K562 (cell line): ENCODE results near the gene SPRR2A. TPM values are rescaled to one million over a fixed set of nuclear protein-coding genes. Genes with fewer than 3 reads are reported as not detected.

Source experiments
- ATAC-seq: fragments of 200-7000 bp; cut with Tn5 transposase; 3 replicates; pipeline ENCODE4 v1.9.1; 2020; ENCODE audit warnings: moderate library complexity
- Bru-seq: library from RNA; stranded (reverse); fragments of 400-500 nt; gene quantifications from one replicate; lab custom pipeline; 2021; lab: Mats Ljungman, UMichigan
- BruChase-seq, 2 experiments: library from RNA; stranded (reverse); fragments of 400-500 nt; gene quantifications; one replicate each; lab custom pipeline; 2021; lab: Mats Ljungman, UMichigan
- BruUV-seq: library from RNA; stranded (reverse); fragments of 400-500 nt; replicated peaks from 2 replicates; lab custom pipeline; 2021; lab: Mats Ljungman, UMichigan
- CTCF ChIA-PET: fragments of 300-600 bp; formaldehyde crosslinking; extraction: SDS; loops from one replicate; lab custom pipeline; 2021; ENCODE audit warnings: low intra/inter-chr PET ratio; lab: Yijun Ruan, JAX
- POLR2A ChIA-PET: fragments of 300-600, 350-650 bp; sonication (Branson Sonifier 250); formaldehyde crosslinking; extraction: SDS; loops from one replicate; lab custom pipeline; 2021; ENCODE audit warnings: antibody characterized with exemption, inconsistent platforms; lab: Yijun Ruan, JAX
- DNase-seq, 4 experiments: peaks; one replicate each; pipeline versions ENCODE4 v3.0.0 to v3.0.0-alpha.2; 2011 to 2018; ENCODE audit warnings: low spot score in 3 of 4, mixed read lengths in 3 of 4; ENCODE audit errors: extremely low read depth in 1 of 4
- FAIRE-seq: peaks from 2 replicates; lab custom pipeline; 2011; peaks lifted over from hg19 to GRCh38; lab: Jason Lieb, UNC
- H2AFZ ChIP-seq: 2 replicates; pipeline ENCODE4 v1.6.0; 2011; ENCODE audit warnings: low read depth, low read length, control low read depth, inconsistent platforms
- H3K27ac ChIP-seq: fragments of 200-600 bp; 3 replicates; pipeline ENCODE4 v1.8.0; 2011; ENCODE audit warnings: low read depth, mild to moderate bottlenecking, control low read depth, inconsistent platforms, low read length, moderate library complexity, mixed read lengths; ENCODE audit errors: extremely low read depth
- H3K27me3 ChIP-seq, 2 experiments: fragments of 300-600 bp in 1 of 2; 2 replicates in 1 of 2; 3 replicates in 1 of 2; pipeline versions ENCODE4 v1.6.0 to v1.8.0; 2011; ENCODE audit warnings: inconsistent platforms in 2 of 2, low read length in 2 of 2, mild to moderate bottlenecking in 1 of 2, mixed read lengths in 1 of 2, moderate library complexity in 1 of 2; ENCODE audit not compliant: control insufficient read depth in 2 of 2, insufficient read depth in 2 of 2
- H3K36me3 ChIP-seq: fragments of 300-600 bp; 3 replicates; pipeline ENCODE4 v1.8.0; 2011; ENCODE audit warnings: mild to moderate bottlenecking, low read length, inconsistent platforms; ENCODE audit not compliant: control insufficient read depth, insufficient read depth
- H3K4me1 ChIP-seq, 2 experiments: fragments of 200-600 bp in 1 of 2; replicated peaks in 1 of 2; 2 replicates in 1 of 2; 3 replicates in 1 of 2; pipeline versions ENCODE4 v1.5.1 to v1.8.0; 2011; ENCODE audit warnings: inconsistent platforms in 2 of 2, low read length in 2 of 2, mild to moderate bottlenecking in 1 of 2, mixed read lengths in 1 of 2, moderate library complexity in 1 of 2; ENCODE audit not compliant: control insufficient read depth in 2 of 2, insufficient read depth in 2 of 2
- H3K4me2 ChIP-seq: 2 replicates; pipeline ENCODE4 v1.6.1; 2011; ENCODE audit warnings: low read length, control low read depth, inconsistent platforms, mixed read lengths; ENCODE audit not compliant: insufficient read depth
- H3K4me3 ChIP-seq: fragments of 200-600 bp; sonication (generic), shearing (Covaris generic); 2 replicates; pipeline ENCODE4 v1.5.1; 2016; ENCODE audit warnings: control low read depth, inconsistent platforms
- H3K79me2 ChIP-seq: fragments of 200-600 bp; 3 replicates; pipeline ENCODE4 v1.8.0; 2011; ENCODE audit warnings: low read length, inconsistent platforms; ENCODE audit not compliant: control insufficient read depth, insufficient read depth
- H3K9ac ChIP-seq, 2 experiments: 2 replicates each; pipeline versions ENCODE4 v1.6.0 to v1.6.1; 2011; ENCODE audit warnings: low read depth in 2 of 2, low read length in 2 of 2, control low read depth in 1 of 2, inconsistent platforms in 1 of 2, mild to moderate bottlenecking in 1 of 2, mixed read lengths in 1 of 2; ENCODE audit not compliant: insufficient read depth in 1 of 2
- H3K9me1 ChIP-seq: one replicate; pipeline ENCODE4 v1.6.0; 2011; ENCODE audit warnings: inconsistent platforms, mild to moderate bottlenecking, low read length, moderate library complexity; ENCODE audit not compliant: control insufficient read depth, insufficient read depth
- H3K9me3 ChIP-seq: replicated peaks from 2 replicates; pipeline ENCODE4 v1.5.1; 2011; ENCODE audit warnings: low read depth, low read length, inconsistent platforms; ENCODE audit not compliant: control insufficient read depth, insufficient read depth
- H4K20me1 ChIP-seq: replicated peaks from 2 replicates; pipeline ENCODE4 v1.6.1; 2011; ENCODE audit warnings: low read length, inconsistent platforms, mixed read lengths; ENCODE audit not compliant: control insufficient read depth, insufficient read depth
- BHLHE40 ChIP-seq: IDR thresholded peaks from 2 replicates; pipeline ENCODE4 v1.6.1; 2011; ENCODE audit warnings: low read length, improper control_type of control experiment
- DDX20 ChIP-seq: fragments of 450-650 bp; IDR thresholded peaks from 2 replicates; pipeline ENCODE4 v1.6.1; 2016; ENCODE audit warnings: missing genetic modification characterization, low read depth, mild to moderate bottlenecking, missing compliant biosample characterization, moderate library complexity
- EP300 ChIP-seq: IDR thresholded peaks from 2 replicates; pipeline ENCODE4 v1.6.1; 2012; ENCODE audit warnings: low read length, improper control_type of control experiment
- FOXP1 ChIP-seq: sonication (generic); formaldehyde crosslinking; IDR thresholded peaks from 2 replicates; pipeline ENCODE4 v1.8.0; 2022; ENCODE audit warnings: mild to moderate bottlenecking, missing genetic modification reagents
- HMG20A ChIP-seq: fragments of 450-650 bp; formaldehyde crosslinking; conservative IDR thresholded peaks from 2 replicates; pipeline ENCODE4 v1.4.0; 2020; ENCODE audit warnings: mild to moderate bottlenecking, mixed read lengths
- ILK ChIP-seq: fragments of 450-650 bp; IDR thresholded peaks from 2 replicates; pipeline ENCODE4 v1.6.1; 2016; ENCODE audit warnings: missing genetic modification characterization, low read depth, mild to moderate bottlenecking, missing compliant biosample characterization, moderate library complexity, borderline replicate concordance
- IRF2 ChIP-seq: sonication (generic); formaldehyde crosslinking; IDR thresholded peaks from 2 replicates; pipeline ENCODE4 v1.8.1; 2022; ENCODE audit warnings: mild to moderate bottlenecking, missing genetic modification reagents
- NFRKB ChIP-seq: fragments of 450-650 bp; IDR thresholded peaks from 2 replicates; pipeline ENCODE4 v1.6.1; 2016; ENCODE audit warnings: low read depth
- PCBP2 ChIP-seq: fragments of 200-400 bp; formaldehyde crosslinking; IDR thresholded peaks from 2 replicates; pipeline ENCODE4 v1.6.1; 2018; ENCODE audit warnings: low read length, low read depth, mild to moderate bottlenecking, moderate library complexity; ENCODE audit not compliant: poor library complexity, severe bottlenecking
- ZNF589 ChIP-seq: fragments of 200-800 bp; sonication (Bioruptor generic); IDR thresholded peaks from 2 replicates; pipeline ENCODE4 v1.6.1; 2016; ENCODE audit warnings: low read depth, missing genetic modification characterization, missing compliant biosample characterization
- ZNF764 ChIP-seq: fragments of 250-450 bp; sonication (Bioruptor Pico); IDR thresholded peaks from 2 replicates; pipeline ENCODE4 v1.4.0; 2020; ENCODE audit warnings: low read depth, mild to moderate bottlenecking, moderate library complexity
- WGBS: fragments of 100-300 bp; shearing (Covaris generic); methylation state at CpG from one replicate; pipeline ENCODE4 v1.1.6; 2016; ENCODE audit warnings: low coverage, mixed read lengths; ENCODE audit not compliant: insufficient coverage; ENCODE audit errors: missing lambda C conversion rate; 5-methylcytosine and 5-hydroxymethylcytosine counted together
- in situ Hi-C: fragments of 300-500 bp; cut with MboI; formaldehyde crosslinking; loops from 4 replicates; pipeline ENCODE4 v1.15.0; 2018; ENCODE audit warnings: inconsistent platforms, mixed read lengths
- intact Hi-C: fragments of 100-400 bp; cut with micrococcal nuclease; formaldehyde crosslinking; loops from 2 replicates; pipeline ENCODE4 v1.14.2; 2022
- long read RNA-seq, 3 experiments: library from polyadenylated mRNA in 2 of 3; library from RNA in 1 of 3; unstranded in 2 of 3; stranded (forward) in 1 of 3; transcript quantifications; one replicate each; pipeline ENCODE4 v2.0.0, GENCODE V29; 2019 to 2022
- polyA minus RNA-seq, 3 experiments: library from RNA; depleted of rRNA, polyadenylated mRNA; stranded (reverse); fragments of >200 nt; gene quantifications; 2 replicates each; pipeline ENCODE4 v1.2.3, GENCODE V29; 2011
- polyA plus RNA-seq, 8 experiments: library from polyadenylated mRNA; depleted of rRNA in 4 of 8; stranded (reverse) in 5 of 8; unstranded in 3 of 8; fragments of >200 nt; fragmentation: Nextera tagmentation in 2 of 8; fragmentation: Illumina TruSeq in 1 of 8; extraction: Ambion mirVana in 2 of 8; extraction: Trizol in 1 of 8; gene quantifications; 2 replicates each; pipeline versions ENCODE4 v1.2.1 to v1.2.3, GENCODE V29; 2011 to 2014; ENCODE audit warnings: inconsistent platforms in 1 of 8, missing spikeins in 1 of 8
- total RNA-seq, 7 experiments: library from RNA; depleted of rRNA in 6 of 7; stranded (reverse); fragments of >200 nt in 6 of 7; fragmentation: Illumina TruSeq in 2 of 7; extraction: Trizol in 2 of 7; gene quantifications; 2 replicates each; pipeline versions ENCODE4 v1.2.1 to v1.2.3, GENCODE V29; 2011 to 2021; ENCODE audit warnings: low replicate concordance in 1 of 7
- TF ChIP-seq, protein P1 (sequence below), 2 experiments: fragments of 450-650 bp in 1 of 2; sonication (generic) in 1 of 2; formaldehyde crosslinking in 1 of 2; IDR thresholded peaks in 1 of 2; conservative IDR thresholded peaks in 1 of 2; 2 replicates each; pipeline versions ENCODE4 v1.6.1 to v1.8.1; 2016 to 2023; ENCODE audit warnings: mild to moderate bottlenecking in 2 of 2, moderate library complexity in 2 of 2, inconsistent platforms in 1 of 2, missing genetic modification reagents in 1 of 2
- TF ChIP-seq, protein P2 (sequence below): sonication (generic); formaldehyde crosslinking; IDR thresholded peaks from 2 replicates; pipeline ENCODE4 v1.8.0; 2023; ENCODE audit warnings: mild to moderate bottlenecking, missing genetic modification reagents

SPRR2A gene
- total RNA-seq (2011; cell fraction: chromatin; rRNA removed; ENCODE audit: low replicate concordance): not detected in 2 replicates
- total RNA-seq (2011; cell fraction: nucleolus; rRNA removed): not detected in 2 replicates
- total RNA-seq (2011; cell fraction: nucleoplasm; rRNA removed): not detected in 2 replicates
- total RNA-seq (2014; rRNA removed) (not detected in 2 replicates), total RNA-seq (2014; rRNA removed; fragmentation: Illumina TruSeq; extraction: Trizol) (not detected in 2 replicates), total RNA-seq (2015; rRNA removed; fragmentation: Illumina TruSeq; extraction: Trizol) (not detected in 2 replicates), total RNA-seq (2021) (not detected in 2 replicates), polyA plus RNA-seq (2011; rRNA removed) (not detected in 2 replicates), polyA plus RNA-seq (2014; fragmentation: Illumina TruSeq; extraction: Trizol) (not detected in 2 replicates), polyA plus RNA-seq (2014; fragmentation: Nextera tagmentation; extraction: Ambion mirVana) (under 1 TPM in 1 of 2 experiments, not detected in 1; 0.17 TPM), polyA plus RNA-seq (2014; rRNA removed) (not detected in 2 replicates), polyA minus RNA-seq (2011; rRNA and poly(A)+ RNA removed) (not detected in 2 replicates), Bru-seq, nascent RNA (not detected), BruChase-seq, experiment 1, labeled RNA remaining after a 2-hour chase (not detected), BruChase-seq, experiment 2, labeled RNA remaining after a 6-hour chase (not detected)
- not detected in 2 replicates for polyA plus RNA-seq (2011; cell fraction: cytosol; rRNA removed)
- not detected in 2 replicates for polyA plus RNA-seq (2011; cell fraction: nucleus; rRNA removed)
- 0.27 and 0.47 TPM in 2 replicates for polyA plus RNA-seq (2012)
- not detected in 2 replicates for polyA minus RNA-seq (2011; cell fraction: cytosol; rRNA and poly(A)+ RNA removed)
- polyA minus RNA-seq (2011; cell fraction: nucleus; rRNA and poly(A)+ RNA removed): not detected in 2 replicates
- long read RNA-seq, experiment 1: 0 reads
- long read RNA-seq, experiment 2: 0 reads
- long read RNA-seq, experiment 3: 0 reads

DNA sequence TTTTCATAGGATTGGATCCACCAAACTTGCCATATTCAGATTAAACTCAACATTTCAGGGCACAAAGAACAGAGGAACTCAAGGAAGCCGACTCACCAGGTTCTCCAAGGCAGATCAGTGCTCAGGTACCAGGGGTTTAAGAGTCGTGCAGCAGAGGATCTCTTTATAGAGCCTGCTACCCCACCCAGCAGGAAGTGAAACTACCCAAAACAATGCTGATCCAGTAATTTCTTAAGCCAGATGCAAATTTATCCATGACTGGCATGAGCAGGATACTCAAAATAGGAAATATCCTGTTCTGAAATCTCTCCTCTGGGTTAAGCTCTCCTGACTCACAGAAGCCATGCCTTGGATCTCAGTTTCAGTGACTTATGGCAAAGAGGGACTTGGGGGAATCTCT, at the start of gene SPRR2A:
SPRR2A (minus strand) TSS at position 138 of the 400 bp plus-strand sequence. CDS start 777 bp downstream, outside the sequence.
- WGBS: 39% methylated on average over 2 of the region's 2 CpGs
- Histone ChIP-seq H3K9me1 (no peaks in the 10 kb centered on the region), H3K4me1 (peaks cover 13 to 25% of the 10 kb centered on the region in 2 experiments; a peak in 4 of 5 replicates), H2AFZ (peak within 1 kb of the TSS; percentile 0; the same call in 1 of the 2 replicates), H3K27ac (no peak within 1 kb of the TSS), H3K4me2 (no peak within 1 kb of the TSS), H3K79me2 (no peaks in the 10 kb centered on the region), H4K20me1 (no peaks in the 10 kb centered on the region), H3K9me3 (no peaks in the 10 kb centered on the region), H3K9ac (no peak within 1 kb of the TSS), H3K27me3 (no peaks in the 10 kb centered on the region), H3K36me3 (no peaks in the 10 kb centered on the region), H3K4me3 (no peak within 1 kb of the TSS)
- ATAC-seq: no peak
- ChIA-PET CTCF (no interaction called here), POLR2A (no interaction called here)
- DNase-seq: no peak
- intact Hi-C loops: no loop called here
- FAIRE-seq: no peak
- BruUV-seq: no TSS peak
- in situ Hi-C loops: no loop called here
- TF ChIP-seq, protein P1, sequence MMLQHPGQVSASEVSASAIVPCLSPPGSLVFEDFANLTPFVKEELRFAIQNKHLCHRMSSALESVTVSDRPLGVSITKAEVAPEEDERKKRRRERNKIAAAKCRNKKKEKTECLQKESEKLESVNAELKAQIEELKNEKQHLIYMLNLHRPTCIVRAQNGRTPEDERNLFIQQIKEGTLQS (IDR thresholded peaks at IDR 0.05): no peak
- TF ChIP-seq, protein P1 (CRISPR knock-in tag; conservative IDR thresholded peaks at IDR 0.05): no peak
- TF ChIP-seq HMG20A: no peak
- no peak for TF ChIP-seq ZNF589 (CRISPR knock-in tag)
- TF ChIP-seq NFRKB: no peak
- no peak for TF ChIP-seq BHLHE40
- no peak for TF ChIP-seq EP300
- TF ChIP-seq, protein P2, sequence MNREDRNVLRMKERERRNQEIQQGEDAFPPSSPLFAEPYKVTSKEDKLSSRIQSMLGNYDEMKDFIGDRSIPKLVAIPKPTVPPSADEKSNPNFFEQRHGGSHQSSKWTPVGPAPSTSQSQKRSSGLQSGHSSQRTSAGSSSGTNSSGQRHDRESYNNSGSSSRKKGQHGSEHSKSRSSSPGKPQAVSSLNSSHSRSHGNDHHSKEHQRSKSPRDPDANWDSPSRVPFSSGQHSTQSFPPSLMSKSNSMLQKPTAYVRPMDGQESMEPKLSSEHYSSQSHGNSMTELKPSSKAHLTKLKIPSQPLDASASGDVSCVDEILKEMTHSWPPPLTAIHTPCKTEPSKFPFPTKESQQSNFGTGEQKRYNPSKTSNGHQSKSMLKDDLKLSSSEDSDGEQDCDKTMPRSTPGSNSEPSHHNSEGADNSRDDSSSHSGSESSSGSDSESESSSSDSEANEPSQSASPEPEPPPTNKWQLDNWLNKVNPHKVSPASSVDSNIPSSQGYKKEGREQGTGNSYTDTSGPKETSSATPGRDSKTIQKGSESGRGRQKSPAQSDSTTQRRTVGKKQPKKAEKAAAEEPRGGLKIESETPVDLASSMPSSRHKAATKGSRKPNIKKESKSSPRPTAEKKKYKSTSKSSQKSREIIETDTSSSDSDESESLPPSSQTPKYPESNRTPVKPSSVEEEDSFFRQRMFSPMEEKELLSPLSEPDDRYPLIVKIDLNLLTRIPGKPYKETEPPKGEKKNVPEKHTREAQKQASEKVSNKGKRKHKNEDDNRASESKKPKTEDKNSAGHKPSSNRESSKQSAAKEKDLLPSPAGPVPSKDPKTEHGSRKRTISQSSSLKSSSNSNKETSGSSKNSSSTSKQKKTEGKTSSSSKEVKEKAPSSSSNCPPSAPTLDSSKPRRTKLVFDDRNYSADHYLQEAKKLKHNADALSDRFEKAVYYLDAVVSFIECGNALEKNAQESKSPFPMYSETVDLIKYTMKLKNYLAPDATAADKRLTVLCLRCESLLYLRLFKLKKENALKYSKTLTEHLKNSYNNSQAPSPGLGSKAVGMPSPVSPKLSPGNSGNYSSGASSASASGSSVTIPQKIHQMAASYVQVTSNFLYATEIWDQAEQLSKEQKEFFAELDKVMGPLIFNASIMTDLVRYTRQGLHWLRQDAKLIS (CRISPR knock-in tag): no peak
- TF ChIP-seq IRF2 (CRISPR knock-in tag): no peak
- TF ChIP-seq ILK (tag): no peak
- TF ChIP-seq DDX20: no peak
- TF ChIP-seq FOXP1: no peak
- no peak for TF ChIP-seq ZNF764 (CRISPR knock-in tag)
- no peak for TF ChIP-seq PCBP2
